SH-SY5Y (cell line): Measurements from ENCODE around the gene XKR7.

Source experiments
- GATA2 ChIP-seq: IDR thresholded peaks from 2 replicates; pipeline ENCODE4 v1.6.1; 2011; ENCODE audit warnings: mild to moderate bottlenecking, low read depth, low read length
- GATA3 ChIP-seq: IDR thresholded peaks from 2 replicates; pipeline ENCODE4 v1.6.1; 2011; ENCODE audit warnings: low read depth, mild to moderate bottlenecking, low read length, moderate library complexity

The XKR7 gene

GRCh38 chr20:31934491-31934890 is 33.5 kb upstream of the XKR7 start:
- TF ChIP-seq GATA2 (no peak), GATA3 (no peak)

GRCh38 chr20:31934968-31935764 is 32.8 kb upstream of the XKR7 start:
- TF ChIP-seq GATA2 (no peak), GATA3 (no peak)

- TF ChIP-seq GATA3: no peak
- TF ChIP-seq GATA2: no peak
Measured at GRCh38 chr20:31936420-31936819, 31.5 kb upstream of the XKR7 start.

- no peak for TF ChIP-seq GATA3
- no peak for TF ChIP-seq GATA2
Measured at GRCh38 chr20:31937820-31938219, 30.1 kb upstream of the XKR7 start.

- TF ChIP-seq GATA2 (no peak), GATA3 (no peak)
Measured at GRCh38 chr20:31939661-31940060, 28.3 kb upstream of the XKR7 start.

GRCh38 chr20:31943052-31943471 is 24.9 kb upstream of the XKR7 start:
- TF ChIP-seq GATA3 (no peak), GATA2 (no peak)

- TF ChIP-seq GATA2 (no peak), GATA3 (no peak)
Measured at GRCh38 chr20:31945319-31945718, 22.6 kb upstream of the XKR7 start.

GRCh38 chr20:31945785-31946184 is 22.2 kb upstream of the XKR7 start:
- TF ChIP-seq GATA2 (no peak), GATA3 (no peak)

- TF ChIP-seq GATA3 (no peak), GATA2 (no peak)
Measured at GRCh38 chr20:31948008-31948407, 19.9 kb upstream of the XKR7 start.

- TF ChIP-seq GATA2: no peak
- TF ChIP-seq GATA3: no peak
Measured at GRCh38 chr20:31949877-31950646, 17.9 kb upstream of the XKR7 start.

- TF ChIP-seq GATA2 (no peak), GATA3 (no peak)
Measured at GRCh38 chr20:31951203-31951529, 16.8 kb upstream of the XKR7 start.

GRCh38 chr20:31951530-31952453 is 16.2 kb upstream of the XKR7 start, which contains the start of gene PDRG1:
TSS of gene PDRG1 (minus strand) at chr20:31952046. CDS start at chr20:31951961, 85 bp downstream.
- TF ChIP-seq GATA3: no peak
- TF ChIP-seq GATA2: no peak

- TF ChIP-seq GATA3 (no peak), GATA2 (no peak)
Measured at GRCh38 chr20:31953556-31954148, 14.3 kb upstream of the XKR7 start.
